HG03196 (cell line): ENCODE data around the gene LARP1.

Experiments
- ATAC-seq: cut with Tn5 transposase; IDR thresholded peaks from one replicate; pipeline ENCODE4 v1.9.1; 2021; ENCODE audit not compliant: unreplicated experiment

LARP1 gene

DNA sequence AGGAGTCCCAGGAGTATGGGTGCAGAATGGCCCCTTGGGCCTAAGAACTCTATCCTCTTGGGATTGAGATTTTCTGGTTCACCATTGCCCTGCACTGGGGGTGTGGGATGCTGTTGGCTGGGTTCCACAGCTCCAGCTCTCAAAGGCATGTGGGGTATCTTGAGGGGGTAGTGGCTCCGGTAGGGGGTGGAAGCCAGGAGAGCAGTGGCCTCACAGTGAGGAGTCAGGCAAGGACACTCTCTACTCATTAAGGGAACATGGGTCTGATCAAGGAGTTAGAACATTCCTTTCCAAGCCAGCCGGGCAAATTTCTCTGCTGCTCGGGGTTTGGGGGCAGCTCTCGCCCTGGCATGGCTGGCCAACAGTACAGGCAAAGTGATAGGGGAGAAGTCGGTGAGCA, 33.0 kb downstream of the LARP1 start:
- ATAC-seq: no peak

DNA sequence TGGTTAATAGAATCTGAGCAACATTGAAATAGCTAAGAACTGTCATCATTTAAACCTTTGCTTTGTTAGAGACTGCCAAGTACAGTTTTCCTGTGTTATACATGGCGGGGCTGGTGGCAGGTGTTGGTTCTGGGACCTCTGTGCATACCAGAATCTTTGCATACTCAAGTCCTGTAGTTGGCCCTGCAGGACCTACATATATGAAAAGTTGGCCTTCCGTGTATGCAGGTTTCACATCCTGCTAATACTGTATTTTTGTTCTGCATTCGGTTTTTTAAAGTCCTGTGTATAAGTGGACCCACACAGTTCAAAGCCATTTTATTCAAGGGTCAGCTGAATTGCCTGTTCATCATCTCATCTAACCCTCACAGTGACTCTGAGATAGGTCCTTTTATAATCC, 36.4 kb downstream of the LARP1 start:
- peak; percentile 58 for ATAC-seq

DNA sequence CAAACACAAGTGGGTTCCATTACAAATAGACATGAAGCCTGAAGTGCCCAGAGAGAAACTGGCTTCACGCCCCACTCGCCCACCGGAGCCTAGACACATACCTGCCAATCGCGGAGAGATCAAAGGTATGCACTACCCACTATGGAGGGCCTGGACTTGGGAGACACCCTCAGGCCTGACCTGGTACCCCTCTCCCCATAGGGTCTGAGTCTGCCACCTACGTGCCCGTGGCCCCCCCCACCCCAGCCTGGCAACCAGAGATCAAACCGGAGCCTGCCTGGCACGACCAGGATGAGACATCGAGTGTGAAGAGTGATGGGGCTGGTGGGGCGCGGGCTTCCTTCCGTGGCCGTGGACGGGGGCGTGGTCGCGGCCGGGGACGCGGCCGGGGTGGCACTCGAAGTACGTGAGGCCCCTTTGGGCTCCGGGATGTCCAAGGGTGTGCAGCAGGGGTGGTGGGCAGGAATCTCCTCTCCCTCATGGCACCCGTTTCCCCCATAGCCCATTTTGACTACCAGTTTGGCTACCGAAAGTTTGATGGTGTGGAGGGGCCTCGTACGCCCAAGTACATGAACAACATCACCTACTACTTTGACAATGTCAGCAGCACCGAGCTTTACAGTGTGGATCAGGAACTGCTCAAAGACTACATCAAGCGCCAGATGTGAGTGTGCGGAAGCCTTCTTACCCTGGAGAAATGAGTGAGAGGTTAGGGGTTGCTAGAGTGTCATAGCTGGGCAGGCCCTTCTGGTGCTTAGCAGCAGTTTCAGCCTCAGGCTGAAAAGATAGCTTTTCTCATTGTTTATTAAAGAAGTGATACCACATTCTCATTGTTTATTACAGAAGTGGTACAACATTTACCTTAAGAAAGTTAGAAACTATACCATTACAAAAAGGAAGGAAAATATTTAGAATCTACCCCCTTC, 38.7 kb downstream of the LARP1 start:
- no peak for ATAC-seq

DNA sequence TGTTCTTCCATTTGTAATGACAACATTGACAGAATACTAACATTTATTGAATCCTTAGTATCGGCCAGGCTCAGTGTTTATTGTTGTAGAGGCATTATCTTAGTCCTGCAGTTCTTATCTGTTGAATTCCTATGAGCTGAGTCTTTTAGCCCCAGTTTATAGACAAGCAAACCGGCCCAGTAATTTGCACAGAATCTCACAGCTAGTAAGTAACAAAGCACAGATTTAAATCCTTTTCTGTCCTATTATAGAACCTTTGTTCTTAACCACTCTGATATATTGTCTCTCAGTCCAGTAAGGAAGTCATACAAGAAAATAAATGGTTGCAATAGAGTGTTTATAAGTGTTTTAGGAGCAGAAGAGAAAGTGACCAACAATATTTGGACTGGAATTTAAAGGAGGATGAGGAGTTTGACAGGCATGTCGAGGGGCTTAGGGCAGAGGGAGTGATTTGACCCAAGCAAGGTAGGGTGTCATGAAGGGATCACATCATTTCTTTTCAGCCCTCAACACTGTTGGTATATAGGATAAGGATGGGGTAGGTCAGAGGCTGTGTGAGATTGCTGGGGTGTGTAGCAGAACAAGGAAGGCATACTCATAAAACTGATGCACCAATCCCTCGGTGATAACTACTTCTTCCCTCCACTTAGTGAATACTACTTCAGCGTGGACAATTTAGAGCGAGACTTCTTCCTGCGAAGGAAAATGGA, 39.5 kb downstream of the LARP1 start:
- ATAC-seq: no peak

DNA sequence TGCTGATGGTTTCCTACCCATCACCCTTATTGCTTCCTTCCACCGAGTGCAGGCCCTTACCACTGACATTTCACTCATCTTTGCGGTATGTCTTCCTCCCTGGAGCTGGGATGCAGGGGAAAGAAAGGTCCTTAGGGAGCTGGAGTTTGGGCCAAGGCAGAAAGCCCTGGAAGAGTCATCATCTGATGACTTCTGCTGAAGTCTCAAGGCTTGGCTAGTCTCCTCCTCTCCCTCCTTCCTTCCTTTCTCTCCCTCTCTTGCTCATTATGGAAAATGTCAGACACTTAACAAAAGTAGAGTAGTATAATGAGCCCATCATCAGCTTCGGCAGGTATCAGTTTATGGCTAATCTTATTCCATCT, 40.0 kb downstream of the LARP1 start:
- no peak for ATAC-seq

DNA sequence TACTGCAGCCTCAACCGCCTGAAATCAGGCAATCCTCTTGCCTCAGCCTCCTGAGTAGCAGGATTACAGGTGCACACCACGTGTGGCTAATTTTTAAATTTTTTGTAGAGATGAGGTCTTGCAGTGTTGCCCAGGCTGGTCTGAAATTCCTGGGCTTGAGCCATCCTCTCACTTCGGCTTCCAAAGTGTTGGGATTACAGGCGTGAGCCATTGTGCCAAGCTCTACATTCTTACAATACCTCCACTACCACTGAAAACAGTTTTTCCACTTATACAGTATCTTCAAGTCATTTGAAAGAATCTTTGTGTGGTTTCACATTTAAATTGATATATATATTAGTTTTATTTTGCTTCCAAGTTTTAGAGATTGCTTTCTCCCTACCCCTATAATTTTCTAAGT, 42.6 kb downstream of the LARP1 start:
- no peak for ATAC-seq

DNA sequence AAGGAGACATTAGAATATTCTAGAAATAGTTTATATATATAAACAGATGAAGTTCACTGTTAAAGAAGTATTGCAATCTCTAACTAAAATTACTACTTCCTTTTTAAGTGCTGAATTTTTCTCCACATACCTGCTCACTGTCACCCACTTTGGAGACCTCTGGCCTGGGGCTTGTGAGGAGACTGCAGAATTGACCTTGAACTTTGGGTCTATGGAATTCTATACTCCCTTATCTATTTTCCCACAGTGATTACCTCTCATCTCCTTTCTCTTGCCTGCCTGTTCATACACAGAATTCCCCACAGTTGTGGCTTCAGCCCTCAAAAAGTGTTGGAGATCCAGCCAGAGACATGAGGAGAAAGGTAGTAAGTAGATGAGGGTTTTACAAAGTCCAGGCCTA, 45.4 kb downstream of the LARP1 start:
- no peak for ATAC-seq

DNA sequence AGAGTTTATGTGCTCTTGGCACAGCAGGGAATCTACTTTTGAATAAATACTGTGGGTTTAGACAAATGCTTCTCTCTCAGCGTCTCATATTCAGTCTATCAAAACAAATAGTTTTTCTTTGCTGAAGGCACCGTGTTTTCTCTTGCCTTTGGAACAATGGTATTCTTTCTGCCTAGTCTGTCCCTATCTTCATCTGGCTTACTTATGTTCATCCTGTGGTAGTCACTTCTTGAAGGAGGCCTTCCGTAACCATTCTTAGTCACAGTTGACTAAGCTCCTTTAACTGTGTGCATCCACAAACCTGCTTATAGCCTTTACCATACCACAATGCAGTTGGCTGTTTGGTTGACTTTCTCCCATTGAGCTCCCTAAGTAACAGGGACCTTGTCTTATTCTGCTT, 45.9 kb downstream of the LARP1 start:
- no peak for ATAC-seq

DNA sequence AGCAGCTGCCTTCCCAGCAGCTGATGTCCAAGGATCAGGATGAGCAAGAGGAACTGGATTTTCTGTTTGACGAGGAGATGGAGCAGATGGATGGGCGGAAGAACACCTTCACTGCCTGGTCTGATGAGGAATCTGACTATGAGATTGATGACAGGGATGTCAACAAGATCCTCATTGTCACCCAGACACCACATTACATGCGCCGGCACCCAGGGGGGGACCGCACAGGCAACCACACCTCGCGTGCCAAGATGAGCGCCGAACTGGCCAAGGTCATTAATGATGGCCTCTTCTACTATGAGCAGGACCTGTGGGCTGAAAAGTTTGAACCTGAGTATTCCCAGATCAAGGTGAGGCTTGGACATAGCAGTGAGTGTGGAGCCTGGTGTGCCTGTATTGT, 46.9 kb downstream of the LARP1 start:
- ATAC-seq: no peak

DNA sequence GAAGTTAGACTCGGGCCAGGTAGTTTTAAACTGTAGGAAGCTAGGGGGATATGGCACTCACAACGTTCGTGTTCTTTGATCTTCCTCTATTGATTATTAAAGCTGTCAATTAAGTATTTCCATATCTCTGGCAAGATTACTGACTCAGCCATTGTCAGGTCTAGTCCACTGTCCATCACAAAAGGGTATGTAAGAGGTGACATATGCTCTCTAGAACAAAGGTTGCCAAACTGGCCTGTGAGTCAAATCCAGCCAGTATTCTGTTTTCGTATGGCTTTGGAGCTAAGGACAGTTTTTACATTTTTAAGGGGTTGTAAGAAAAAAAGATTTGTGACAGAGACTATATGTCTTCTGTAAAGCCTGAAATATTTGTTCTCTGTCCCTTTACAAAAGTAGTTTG, 51.0 kb downstream of the LARP1 start:
- no peak for ATAC-seq

DNA sequence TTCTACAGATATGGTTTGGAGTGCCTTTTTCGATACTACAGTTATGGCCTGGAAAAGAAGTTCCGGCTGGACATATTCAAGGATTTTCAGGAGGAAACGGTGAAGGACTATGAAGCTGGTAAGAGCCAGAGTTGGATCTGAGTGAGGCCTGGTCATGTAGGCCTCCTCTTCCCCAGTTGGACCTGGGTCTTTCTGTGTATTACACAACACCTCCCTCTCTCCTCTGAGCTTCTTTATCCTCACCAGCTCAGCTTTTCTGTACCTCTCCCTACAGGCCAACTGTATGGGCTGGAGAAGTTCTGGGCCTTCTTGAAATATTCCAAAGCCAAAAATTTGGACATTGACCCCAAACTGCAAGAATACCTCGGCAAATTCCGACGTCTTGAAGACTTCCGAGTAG, 56.1 kb downstream of the LARP1 start:
- no peak for ATAC-seq

DNA sequence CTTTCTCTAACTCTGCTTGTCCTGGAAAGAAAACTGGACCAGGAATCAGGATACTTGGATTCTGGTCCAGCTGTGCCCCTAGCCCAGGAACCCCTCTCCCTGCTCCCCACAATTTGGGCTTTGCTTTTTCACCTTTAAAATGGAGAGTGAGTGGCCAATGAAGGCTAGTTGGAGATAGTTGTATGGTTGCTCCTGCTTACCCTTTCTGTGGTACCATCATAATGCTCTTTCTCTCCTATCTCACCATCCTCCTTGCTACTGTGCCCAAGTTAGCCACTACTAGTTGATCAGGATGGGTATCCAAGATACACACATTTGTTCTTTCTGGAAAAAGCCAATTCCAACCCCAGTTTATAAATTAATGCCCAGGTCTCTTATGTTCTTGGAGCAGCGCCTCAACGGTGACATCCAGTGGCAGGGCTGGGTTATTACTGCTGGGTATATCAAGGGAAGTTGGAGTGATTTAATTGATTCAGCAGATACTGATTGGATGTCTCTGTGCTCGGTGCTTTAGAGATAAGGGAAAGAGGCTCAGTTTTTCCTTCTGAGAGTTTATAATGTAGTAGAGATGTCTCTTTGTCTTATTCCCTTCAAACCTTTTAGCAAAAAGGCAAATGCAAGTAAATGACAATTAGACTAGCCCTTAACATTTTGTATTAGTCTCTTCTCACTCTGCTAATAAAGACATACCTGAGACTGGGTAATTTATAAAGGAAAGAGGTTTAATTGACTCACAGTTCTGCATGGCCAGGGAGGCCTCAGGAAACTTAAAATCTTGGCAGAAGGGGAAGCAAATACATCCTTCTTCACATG, 56.7 kb downstream of the LARP1 start:
- ATAC-seq: no peak

DNA sequence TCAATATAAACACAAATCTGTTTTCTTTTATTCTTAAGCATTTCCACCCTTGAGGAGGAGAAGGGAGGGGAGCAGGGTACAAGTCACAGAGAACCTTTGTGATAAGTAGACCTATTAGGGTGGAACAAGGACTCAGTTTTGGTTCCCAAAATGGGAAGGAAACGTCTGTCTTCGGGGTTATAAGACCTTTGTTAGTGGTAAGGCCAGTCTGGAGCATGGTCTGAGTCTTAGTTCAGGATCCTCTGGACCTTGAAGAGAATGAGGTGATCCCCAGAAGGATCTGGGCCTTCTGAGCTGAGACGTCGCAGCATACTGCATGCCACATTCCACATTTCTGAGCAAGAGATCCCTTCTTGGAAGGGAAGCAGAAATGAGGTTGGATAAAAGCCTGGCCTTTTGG, 58.0 kb downstream of the LARP1 start:
- no peak for ATAC-seq

DNA sequence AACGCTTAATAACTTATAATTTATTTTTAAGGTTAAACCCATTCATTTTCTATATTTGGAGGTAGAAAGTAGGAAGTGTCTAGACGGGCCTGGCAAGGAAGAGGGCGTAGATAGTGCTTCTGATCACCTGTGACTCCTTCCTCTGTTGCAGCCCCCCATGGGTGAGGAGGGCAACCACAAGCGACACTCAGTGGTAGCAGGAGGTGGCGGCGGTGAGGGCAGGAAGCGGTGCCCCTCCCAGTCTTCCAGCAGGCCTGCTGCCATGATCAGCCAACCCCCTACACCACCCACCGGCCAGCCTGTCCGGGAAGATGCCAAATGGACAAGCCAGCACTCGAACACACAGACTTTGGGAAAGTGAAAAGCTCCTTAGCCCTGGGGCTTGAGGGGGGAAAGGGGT, 58.6 kb downstream of the LARP1 start:
- ATAC-seq: no peak

DNA sequence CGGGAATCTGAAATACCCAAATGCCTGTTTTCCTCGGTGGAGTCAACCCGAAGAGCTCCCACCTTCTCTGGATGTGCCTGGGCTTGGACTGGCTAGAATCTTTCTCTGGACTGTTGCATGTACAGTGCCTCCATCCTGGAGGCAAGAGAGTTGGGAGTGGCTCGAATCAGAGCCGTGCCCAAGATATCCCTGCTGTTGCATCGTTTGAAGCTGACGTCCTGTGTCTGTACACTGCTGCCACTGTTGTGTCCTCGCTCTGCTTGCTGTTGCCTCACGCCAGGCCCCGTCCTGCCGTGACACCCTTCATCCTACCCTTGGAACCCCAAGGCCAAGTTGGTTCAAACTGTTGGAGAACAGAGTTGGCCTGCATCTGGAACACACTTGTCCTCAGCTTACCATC, 59.8 kb downstream of the LARP1 start:
- no peak for ATAC-seq

DNA sequence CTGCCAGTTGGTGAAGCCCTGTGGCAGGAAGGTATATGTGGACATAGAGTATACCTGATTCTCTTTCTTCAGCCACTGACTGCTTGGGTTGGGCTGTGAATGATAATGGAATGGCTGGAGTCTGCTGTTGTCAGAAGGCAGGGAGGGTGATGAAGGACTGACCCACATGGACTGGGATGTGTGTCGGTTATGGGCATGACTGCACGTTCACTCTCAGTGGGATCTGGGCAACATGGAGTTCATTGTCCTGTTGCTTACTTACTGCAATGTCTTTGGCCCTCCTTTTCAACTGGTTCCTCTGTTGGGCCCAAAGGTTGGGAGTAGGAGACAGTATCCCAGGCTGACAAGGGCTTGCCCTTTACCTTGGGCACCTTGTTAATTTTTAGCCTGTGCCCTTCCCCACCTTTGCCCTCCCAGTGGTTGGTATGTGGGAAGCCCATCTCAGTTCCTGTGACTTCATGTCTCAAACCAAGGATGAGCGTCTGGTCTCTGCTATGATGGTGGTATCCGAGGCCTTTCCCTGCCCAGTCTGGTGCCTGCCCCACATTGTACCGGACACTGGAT, 60.6 kb downstream of the LARP1 start:
- no peak for ATAC-seq

DNA sequence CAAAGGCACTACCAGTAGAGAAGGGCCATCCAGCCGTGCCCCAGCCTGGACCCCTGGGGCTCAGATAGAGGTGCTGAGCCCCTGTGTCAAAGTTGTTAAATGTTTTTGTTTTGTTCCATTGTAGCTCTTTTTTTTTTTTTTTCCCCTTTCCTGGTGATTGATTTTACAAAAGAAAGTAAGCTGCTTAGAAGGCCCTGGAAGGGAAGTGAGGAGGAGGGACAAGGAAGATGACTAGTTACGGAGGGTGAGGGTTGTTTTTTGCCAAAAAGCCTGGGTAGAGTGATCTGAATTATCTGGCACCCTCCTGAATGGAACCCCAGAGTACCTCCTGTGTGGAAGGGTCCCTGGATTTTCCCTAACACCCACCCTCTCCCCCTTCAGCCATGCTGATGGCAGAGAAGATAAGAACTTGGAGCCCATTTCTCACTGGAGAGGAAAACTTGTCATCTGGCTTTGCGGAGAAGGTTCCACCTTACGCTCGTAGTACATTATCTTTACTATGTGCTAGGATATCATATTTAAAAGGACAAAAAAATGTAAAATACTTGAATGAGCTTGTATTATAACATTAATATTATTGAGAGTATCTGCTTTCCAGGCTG, 61.8 kb downstream of the LARP1 start:
- ATAC-seq: no peak

DNA sequence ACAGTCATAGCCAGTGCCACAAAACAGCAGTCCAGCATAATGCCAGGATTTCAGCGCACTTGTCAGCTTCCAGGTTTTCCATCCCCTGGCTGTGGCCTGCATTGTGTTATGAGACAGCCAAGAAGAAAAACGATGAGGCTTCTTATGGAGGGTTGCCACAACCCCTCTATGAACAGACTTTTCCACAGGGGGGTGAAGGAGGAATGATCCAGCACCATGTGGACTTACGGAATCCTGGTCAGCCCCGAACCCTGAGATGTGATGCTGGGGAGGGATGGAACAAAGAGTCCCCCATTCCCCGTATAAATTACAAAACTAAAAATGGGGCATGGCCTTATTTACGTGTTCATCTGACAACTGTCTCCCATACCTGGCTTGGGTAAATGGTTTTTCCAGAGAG, 62.6 kb downstream of the LARP1 start:
- ATAC-seq: no peak

DNA sequence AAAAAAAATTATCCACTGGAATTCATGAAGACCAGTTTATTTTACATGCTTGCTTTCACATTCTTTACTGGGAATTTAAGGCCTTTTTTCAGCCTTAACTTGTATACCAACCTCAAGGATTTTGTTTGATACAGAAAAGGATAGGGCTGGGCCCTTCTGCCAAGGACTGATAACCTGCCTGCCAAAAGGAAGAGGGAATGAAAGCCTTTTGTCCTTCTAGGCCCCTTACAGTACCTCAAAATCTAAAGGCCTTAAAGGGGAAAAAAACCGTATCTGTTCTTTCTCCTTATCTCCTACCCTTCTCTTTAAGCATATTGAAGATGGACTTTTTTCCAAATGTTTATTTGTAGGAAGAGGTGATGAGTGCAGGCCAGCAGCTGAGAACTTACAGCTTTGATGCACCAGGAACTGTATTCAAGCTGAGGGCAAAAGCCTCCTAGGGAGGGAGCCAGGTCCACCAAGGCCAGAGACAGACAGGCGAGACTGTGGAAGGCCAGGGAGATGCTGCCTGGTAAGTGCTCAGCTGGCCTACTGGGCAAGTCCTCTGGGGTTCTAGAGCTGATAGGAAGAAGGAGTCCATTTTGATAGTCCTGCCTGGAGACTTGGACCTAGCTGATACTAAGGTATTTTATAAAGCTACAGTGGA, 63.4 kb downstream of the LARP1 start:
- no peak for ATAC-seq

DNA sequence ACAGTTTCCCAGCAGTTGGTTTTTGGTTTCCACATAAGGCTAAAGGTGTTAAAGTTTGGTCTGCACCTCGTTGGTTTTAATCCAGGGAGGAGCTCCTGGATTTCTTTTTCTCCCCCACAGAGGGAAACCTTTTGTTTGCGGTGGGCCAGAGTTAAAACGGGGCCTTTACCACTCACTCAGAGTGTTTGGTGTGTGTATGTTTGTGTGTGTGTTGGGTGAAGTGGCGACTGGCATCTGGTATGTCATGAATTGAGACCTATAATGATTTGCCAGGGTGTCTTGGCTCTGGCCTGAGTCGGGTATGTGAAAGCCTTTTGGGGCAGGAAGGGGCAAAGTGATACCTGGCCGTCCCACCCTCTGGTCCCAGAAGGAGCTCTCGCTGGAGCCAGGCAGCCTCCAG, 64.4 kb downstream of the LARP1 start:
- no peak for ATAC-seq

DNA sequence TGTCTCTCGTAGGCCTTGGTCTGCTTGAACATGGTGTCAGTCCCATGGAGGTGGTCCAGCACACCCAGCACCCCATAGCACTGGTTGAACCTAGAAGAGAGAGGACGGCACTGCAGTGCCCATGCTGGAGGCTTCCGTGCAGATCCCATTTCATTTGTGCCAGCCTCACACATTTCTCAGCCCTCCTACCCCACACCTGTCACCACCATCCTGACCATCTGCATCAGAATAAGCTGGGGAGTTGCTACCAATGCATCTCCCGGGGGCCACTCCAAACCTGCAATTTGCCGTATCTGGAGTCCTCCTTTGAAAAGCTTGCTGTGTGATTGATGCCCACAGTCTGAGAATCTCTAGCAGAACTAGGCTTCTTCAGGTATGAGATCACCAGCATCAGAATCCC, 65.2 kb downstream of the LARP1 start:
- ATAC-seq: no peak
